Measurements from ENCODE around the gene RIMKLA.
A peak's percentile ranks its signal among the peaks of the same experiment; 100 is the strongest.

Gene RIMKLA

GRCh38 chr1:42462828-42463763 is 82.5 kb downstream of the RIMKLA start, which contains the start of gene CCDC30:
Gene CCDC30, plus strand, starts transcription at chr1:42463286. Its CDS starts 17,266 bp downstream, at chr1:42480552.
- TF ChIP-seq, protein P1, sequence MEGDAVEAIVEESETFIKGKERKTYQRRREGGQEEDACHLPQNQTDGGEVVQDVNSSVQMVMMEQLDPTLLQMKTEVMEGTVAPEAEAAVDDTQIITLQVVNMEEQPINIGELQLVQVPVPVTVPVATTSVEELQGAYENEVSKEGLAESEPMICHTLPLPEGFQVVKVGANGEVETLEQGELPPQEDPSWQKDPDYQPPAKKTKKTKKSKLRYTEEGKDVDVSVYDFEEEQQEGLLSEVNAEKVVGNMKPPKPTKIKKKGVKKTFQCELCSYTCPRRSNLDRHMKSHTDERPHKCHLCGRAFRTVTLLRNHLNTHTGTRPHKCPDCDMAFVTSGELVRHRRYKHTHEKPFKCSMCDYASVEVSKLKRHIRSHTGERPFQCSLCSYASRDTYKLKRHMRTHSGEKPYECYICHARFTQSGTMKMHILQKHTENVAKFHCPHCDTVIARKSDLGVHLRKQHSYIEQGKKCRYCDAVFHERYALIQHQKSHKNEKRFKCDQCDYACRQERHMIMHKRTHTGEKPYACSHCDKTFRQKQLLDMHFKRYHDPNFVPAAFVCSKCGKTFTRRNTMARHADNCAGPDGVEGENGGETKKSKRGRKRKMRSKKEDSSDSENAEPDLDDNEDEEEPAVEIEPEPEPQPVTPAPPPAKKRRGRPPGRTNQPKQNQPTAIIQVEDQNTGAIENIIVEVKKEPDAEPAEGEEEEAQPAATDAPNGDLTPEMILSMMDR (IDR thresholded peaks at IDR 0.05; ENCODE audit: low read depth, low read length), result no peak
- peak; percentile 99 for DNase-seq (ENCODE audit: low read depth, low spot score)
- peak within 1 kb of the TSS; percentile 73 for H3K4me3 ChIP-seq (ENCODE audit: low read depth, low read length)
- in situ Hi-C loops (cut with HindIII; ENCODE audit: low sequenced_read_pairs), result no loop called here

DNA sequence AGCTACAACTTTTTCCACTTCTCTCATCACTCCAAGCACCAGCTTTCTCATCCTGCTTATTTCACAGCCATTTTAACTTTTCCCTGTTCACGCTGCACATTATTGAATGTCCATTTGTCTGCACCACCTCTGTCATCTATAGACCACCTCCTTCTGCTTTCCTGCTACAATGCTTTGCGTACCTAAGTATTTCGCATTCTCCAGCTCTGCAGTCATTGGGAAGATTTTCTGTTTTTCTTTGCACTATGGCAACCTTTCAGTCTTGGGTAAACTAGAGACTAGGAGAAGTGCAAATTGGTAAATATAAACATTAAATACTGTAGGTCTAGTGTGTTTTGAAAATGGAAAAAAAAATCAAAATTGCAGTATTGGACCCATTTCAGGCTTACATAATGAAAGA is 83.3 kb downstream of the RIMKLA start:
- TF ChIP-seq, protein P1 (IDR thresholded peaks at IDR 0.05; ENCODE audit: low read depth, low read length), result no peak
- H3K4me3 ChIP-seq (ENCODE audit: low read depth, low read length), result peak overlapping the region; percentile 73
- in situ Hi-C loops (cut with HindIII; ENCODE audit: low sequenced_read_pairs), result no loop called here
- no peak for DNase-seq (ENCODE audit: low read depth, low spot score)

GRCh38 chr1:42466030-42466429 is 85.4 kb downstream of the RIMKLA start:
- no peak for DNase-seq (ENCODE audit: low read depth, low spot score)
- no peak overlapping the region for H3K4me3 ChIP-seq (ENCODE audit: low read depth, low read length)
- TF ChIP-seq, protein P1 (IDR thresholded peaks at IDR 0.05; ENCODE audit: low read depth, low read length), result no peak
- in situ Hi-C loops (cut with HindIII; ENCODE audit: low sequenced_read_pairs), result no loop called here

DNA sequence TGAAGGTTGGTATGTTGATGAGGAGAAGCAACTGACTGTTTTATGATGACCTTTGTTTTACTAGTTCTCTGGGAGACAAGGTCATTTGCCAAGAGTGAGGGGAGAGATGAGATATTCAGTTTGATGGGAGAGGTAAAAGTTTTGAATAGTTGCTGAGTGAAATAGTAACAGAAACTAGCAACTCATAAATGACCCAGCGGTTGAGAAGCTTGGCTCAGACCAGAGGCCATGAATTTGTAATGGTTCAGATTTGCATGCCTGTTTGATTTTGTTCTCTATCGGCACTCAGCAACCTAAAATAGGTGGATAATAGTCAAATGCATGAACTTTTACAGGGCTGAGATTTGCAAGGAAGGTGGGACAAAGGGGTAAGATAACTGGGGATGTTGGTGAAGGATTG is 89.1 kb downstream of the RIMKLA start:
- TF ChIP-seq, protein P1 (IDR thresholded peaks at IDR 0.05; ENCODE audit: low read depth, low read length), result no peak
- no peak overlapping the region for H3K4me3 ChIP-seq (ENCODE audit: low read depth, low read length)
- in situ Hi-C loops (cut with HindIII; ENCODE audit: low sequenced_read_pairs), result no loop called here
- no peak for DNase-seq (ENCODE audit: low read depth, low spot score)

All from astrocyte of the spinal cord (primary cell).